Kidney epithelial cell (primary cell): ENCODE data around the gene NTSR2. TPM values are rescaled to one million over a fixed set of nuclear protein-coding genes. Genes with fewer than 3 reads are reported as not detected.

ENCODE experiments used
- DNase-seq: peaks from one replicate; pipeline ENCODE4 v3.0.0-alpha.2; 2010; ENCODE audit warnings: low read depth
- H3K27me3 ChIP-seq: 2 replicates; pipeline ENCODE4 v1.6.0; 2011; ENCODE audit warnings: low read length; ENCODE audit not compliant: control insufficient read depth, insufficient read depth
- H3K36me3 ChIP-seq: 2 replicates; pipeline ENCODE4 v1.5.1; 2011; ENCODE audit warnings: low read length; ENCODE audit not compliant: control insufficient read depth, insufficient read depth
- H3K4me3 ChIP-seq: 2 replicates; pipeline ENCODE4 v1.5.1; 2011; ENCODE audit warnings: low read depth, mild to moderate bottlenecking, control low read depth, low read length
- CTCF ChIP-seq: IDR thresholded peaks from 2 replicates; pipeline ENCODE4 v1.5.1; 2011; ENCODE audit warnings: mild to moderate bottlenecking, moderate library complexity, low read length, control low read depth, inconsistent platforms; ENCODE audit not compliant: insufficient read depth, poor library complexity, severe bottlenecking
- total RNA-seq: library from RNA; depleted of rRNA; stranded (reverse); fragments of >200 nt; gene quantifications from 2 replicates; pipeline ENCODE4 v1.2.3, GENCODE V29; 2015

The NTSR2 gene
- total RNA-seq, 1 donor from 2014 or later, result not detected

DNA sequence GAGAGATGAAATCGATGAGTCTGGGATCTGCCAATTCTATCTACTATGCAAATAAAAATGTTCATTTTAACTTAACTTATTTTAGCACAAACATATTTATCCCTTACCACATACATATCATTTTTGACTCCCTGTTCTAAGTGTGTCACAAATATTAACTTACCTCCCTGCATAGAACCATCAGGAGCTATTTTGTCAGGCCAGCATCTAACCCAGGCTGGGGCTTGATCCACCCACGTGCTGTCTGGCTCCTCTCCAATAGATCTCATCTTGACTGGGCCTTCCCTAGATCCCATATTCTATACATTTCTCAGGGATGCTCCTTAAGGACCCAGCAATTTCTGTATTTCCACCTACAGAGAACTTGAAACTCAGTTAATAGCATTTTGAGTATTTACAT is 20.9 kb downstream of the NTSR2 start:
- TF ChIP-seq CTCF, result no peak
- H3K36me3 ChIP-seq, result no peaks in the 10 kb centered on the region
- H3K4me3 ChIP-seq, result no peak overlapping the region
- no peak for DNase-seq
- H3K27me3 ChIP-seq, result peaks cover 3% of the 10 kb centered on the region

- no peaks in the 10 kb centered on the region for H3K36me3 ChIP-seq
- H3K4me3 ChIP-seq, result no peak overlapping the region
- TF ChIP-seq CTCF, result peak; percentile 21
- peaks cover 3% of the 10 kb centered on the region for H3K27me3 ChIP-seq
- DNase-seq, result no peak
Measured at GRCh38 chr2:11647834-11648600, 22.0 kb downstream of the NTSR2 start.

DNA sequence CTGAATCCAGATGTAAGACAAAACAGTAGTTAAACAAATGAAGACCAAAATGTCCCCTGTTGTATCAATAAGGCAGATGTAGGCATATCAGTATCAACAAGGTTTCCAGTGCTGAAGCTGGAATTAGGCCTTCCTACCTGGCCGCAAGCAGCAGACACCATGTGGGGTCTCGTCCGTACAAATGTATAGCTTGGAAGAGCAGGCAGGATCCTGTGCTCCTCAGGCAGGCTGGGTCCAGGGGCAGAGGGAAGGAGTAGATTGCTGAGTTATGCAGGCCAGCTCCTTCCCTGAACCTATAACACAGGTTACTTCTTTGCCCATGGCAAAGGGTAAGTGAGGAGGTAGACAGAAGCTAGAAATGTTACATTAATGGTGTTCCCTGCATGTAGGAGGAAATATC is 23.5 kb downstream of the NTSR2 start:
- no peak for TF ChIP-seq CTCF
- no peak overlapping the region for H3K4me3 ChIP-seq
- no peaks in the 10 kb centered on the region for H3K36me3 ChIP-seq
- DNase-seq, result no peak
- H3K27me3 ChIP-seq, result peaks cover 6% of the 10 kb centered on the region

DNA sequence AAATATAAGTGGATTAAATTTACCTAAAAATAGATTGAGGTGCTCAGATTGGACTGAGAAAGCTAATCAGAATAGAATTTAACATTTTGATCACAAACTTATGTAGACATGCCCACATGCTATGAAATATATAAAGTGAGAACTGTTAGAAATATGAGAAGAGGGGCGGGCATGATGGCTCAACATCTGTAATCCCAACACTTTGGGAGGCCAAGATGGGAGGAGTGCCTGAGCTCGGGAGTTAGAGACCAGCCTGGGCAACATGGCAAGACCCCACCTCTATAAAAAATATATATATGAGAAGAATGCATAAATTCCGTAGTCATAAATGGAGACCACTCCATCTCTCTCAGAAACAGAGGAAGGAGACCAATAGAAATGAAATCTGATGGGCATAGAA is 25.7 kb downstream of the NTSR2 start:
- no peak for DNase-seq
- Histone ChIP-seq H3K27me3 (peaks cover 6% of the 10 kb centered on the region), H3K36me3 (no peaks in the 10 kb centered on the region), H3K4me3 (no peak overlapping the region)
- no peak for TF ChIP-seq CTCF

- no peak for DNase-seq
- TF ChIP-seq CTCF, result no peak
- H3K27me3 ChIP-seq, result peaks cover 6% of the 10 kb centered on the region
- H3K36me3 ChIP-seq, result no peaks in the 10 kb centered on the region
- no peak overlapping the region for H3K4me3 ChIP-seq
Measured at GRCh38 chr2:11642972-11643371, 27.0 kb downstream of the NTSR2 start.

- H3K36me3 ChIP-seq, result no peaks in the 10 kb centered on the region
- TF ChIP-seq CTCF, result no peak
- H3K4me3 ChIP-seq, result no peak overlapping the region
- DNase-seq, result no peak
- H3K27me3 ChIP-seq, result peaks cover 6% of the 10 kb centered on the region
Measured at GRCh38 chr2:11640132-11640531, 29.9 kb downstream of the NTSR2 start.
